K562 (cell line): ENCODE data around the gene NUP50. TPM values are rescaled to one million over a fixed set of nuclear protein-coding genes. Genes with fewer than 3 reads are reported as not detected.
A peak's percentile ranks its signal among the peaks of the same experiment; 100 is the strongest.

Experiments used
- EZH2 ChIP-seq: IDR thresholded peaks from 2 replicates; pipeline ENCODE4 v1.6.1; 2012; ENCODE audit warnings: low read depth, mild to moderate bottlenecking, inconsistent platforms, low read length, borderline replicate concordance
- GTF2A2 ChIP-seq: IDR thresholded peaks from 2 replicates; pipeline ENCODE4 v1.6.1; 2016; ENCODE audit warnings: mild to moderate bottlenecking, missing genetic modification characterization, missing compliant biosample characterization
- PHTF2 ChIP-seq: fragments of 250-450 bp; sonication (Bioruptor Pico); IDR thresholded peaks from 2 replicates; pipeline ENCODE4 v1.5.0; 2021; ENCODE audit warnings: mild to moderate bottlenecking
- POLR3G ChIP-seq: IDR thresholded peaks from 2 replicates; pipeline ENCODE4 v1.6.1; 2011; ENCODE audit not compliant: insufficient read length, insufficient replicate concordance; ENCODE audit errors: extremely low read depth
- PRMT5 ChIP-seq: sonication (generic); formaldehyde crosslinking; IDR thresholded peaks from 2 replicates; pipeline ENCODE4 v1.5.0; 2020; ENCODE audit warnings: missing genetic modification reagents
- TFAP4 ChIP-seq: sonication (generic); formaldehyde crosslinking; IDR thresholded peaks from 2 replicates; pipeline ENCODE4 v1.8.0; 2022; ENCODE audit warnings: missing genetic modification reagents, mild to moderate bottlenecking, moderate library complexity, borderline replicate concordance
- WHSC1 ChIP-seq: IDR thresholded peaks from one replicate; pipeline ENCODE4 v1.6.1; 2012; ENCODE audit warnings: low read length, control low read depth, inconsistent platforms
- ZEB2 ChIP-seq: fragments of 450-650 bp; IDR thresholded peaks from 2 replicates; pipeline ENCODE4 v1.6.1; 2016
- ZFX ChIP-seq: sonication (generic); formaldehyde crosslinking; IDR thresholded peaks from 2 replicates; pipeline ENCODE4 v1.8.0; 2022; ENCODE audit warnings: mild to moderate bottlenecking, missing genetic modification reagents, moderate library complexity
- ZKSCAN1 ChIP-seq: fragments of 150-350 bp; IDR thresholded peaks from 2 replicates; pipeline ENCODE4 v1.6.1; 2016; ENCODE audit warnings: low read depth, low read length
- ZNF76 ChIP-seq: fragments of 250-450 bp; sonication (Bioruptor Pico); IDR thresholded peaks from 2 replicates; pipeline ENCODE4 v1.4.0; 2020; ENCODE audit warnings: mild to moderate bottlenecking, moderate library complexity, borderline replicate concordance
- polyA plus RNA-seq, 8 experiments: library from polyadenylated mRNA; depleted of rRNA in 4 of 8; stranded (reverse) in 5 of 8; unstranded in 3 of 8; fragments of >200 nt; fragmentation: Nextera tagmentation in 2 of 8; fragmentation: Illumina TruSeq in 1 of 8; extraction: Ambion mirVana in 2 of 8; extraction: Trizol in 1 of 8; gene quantifications; 2 replicates each; pipeline versions ENCODE4 v1.2.1 to v1.2.3, GENCODE V29; 2011 to 2014; ENCODE audit warnings: inconsistent platforms in 1 of 8, missing spikeins in 1 of 8
- total RNA-seq, 7 experiments: library from RNA; depleted of rRNA in 6 of 7; stranded (reverse); fragments of >200 nt in 6 of 7; fragmentation: Illumina TruSeq in 2 of 7; extraction: Trizol in 2 of 7; gene quantifications; 2 replicates each; pipeline versions ENCODE4 v1.2.1 to v1.2.3, GENCODE V29; 2011 to 2021; ENCODE audit warnings: low replicate concordance in 1 of 7
- TF ChIP-seq, protein P1 (sequence below): sonication (generic); formaldehyde crosslinking; IDR thresholded peaks from 2 replicates; pipeline ENCODE4 v1.8.1; 2023; ENCODE audit warnings: mild to moderate bottlenecking, missing genetic modification reagents, moderate library complexity
- TF ChIP-seq, protein P2 (sequence below): fragments of 450-650 bp; conservative IDR thresholded peaks from 2 replicates; pipeline ENCODE4 v1.6.1; 2016; ENCODE audit warnings: missing genetic modification characterization, low read depth, mild to moderate bottlenecking, missing compliant biosample characterization, moderate library complexity
- TF ChIP-seq, protein P3 (sequence below): fragments of 250-450 bp; sonication (Bioruptor Pico); IDR thresholded peaks from 2 replicates; pipeline ENCODE4 v1.8.0; 2021; ENCODE audit warnings: borderline replicate concordance, mild to moderate bottlenecking, moderate library complexity; ENCODE audit not compliant: poor library complexity, severe bottlenecking
- TF ChIP-seq, protein P4 (sequence below): fragments of 450-650 bp; IDR thresholded peaks from 2 replicates; pipeline ENCODE4 v1.6.1; 2016; ENCODE audit warnings: low read depth

NUP50 gene
- total and polyA plus RNA-seq, 9 of the 15 experiments (the other 6 are each of a cell fraction or from before 2014, with no cell fraction given), result 23.8 to 83.7 (median 55.3) TPM

DNA sequence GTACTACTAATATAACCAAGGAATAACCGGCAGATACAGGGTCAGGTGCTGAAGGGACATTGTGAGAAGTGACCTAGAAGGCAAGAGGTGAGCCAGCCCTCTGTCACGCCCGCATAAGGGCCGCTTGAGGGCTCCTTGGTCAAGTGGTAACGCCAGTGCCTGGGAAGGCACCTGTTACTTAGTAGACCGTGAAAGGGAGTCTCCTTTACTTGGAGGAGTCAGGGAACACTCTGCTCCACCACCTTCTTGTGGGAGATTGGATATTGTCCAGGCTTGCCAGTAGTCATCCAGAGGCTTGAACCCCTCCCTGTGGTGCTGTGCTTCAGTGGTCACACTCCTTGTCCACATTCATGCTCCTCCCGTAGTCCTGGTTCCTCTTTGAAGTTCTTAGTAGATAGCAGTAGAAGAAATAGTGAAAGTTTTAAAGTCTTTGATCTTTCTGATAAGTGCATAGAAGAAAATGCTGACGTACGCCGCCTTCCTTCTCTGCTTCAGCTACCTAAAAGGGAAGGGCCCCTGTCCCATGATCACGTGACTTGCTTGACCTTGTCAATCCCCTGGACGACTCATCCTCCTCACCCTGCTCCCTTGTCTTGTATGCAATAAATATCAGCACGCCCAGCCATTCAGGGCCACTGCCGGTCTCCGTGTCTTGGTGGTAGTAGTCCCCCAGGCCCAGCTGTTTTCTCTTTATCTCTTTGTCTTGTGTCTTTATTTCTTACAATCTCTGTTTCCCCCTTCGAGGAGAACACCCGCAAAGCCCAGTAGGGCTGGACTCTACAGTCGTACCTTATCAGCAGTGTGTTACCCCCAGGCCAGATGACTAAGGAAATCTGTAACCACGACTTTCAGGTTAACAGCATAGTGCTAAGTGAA lies 6.1 kb downstream of the NUP50 start (continued):
- TF ChIP-seq GTF2A2 (tag) (no peak), EZH2 (no peak), WHSC1 (no peak), ZEB2 (no peak), ZNF76 (CRISPR knock-in tag) (no peak), PHTF2 (CRISPR knock-in tag) (no peak), PRMT5 (no peak), ZKSCAN1 (no peak), POLR3G (no peak), ZFX (CRISPR knock-in tag) (peak; percentile 26; the same call in 1 of the 2 replicates), TFAP4 (CRISPR knock-in tag) (peak; percentile 85)
- TF ChIP-seq, protein P1, sequence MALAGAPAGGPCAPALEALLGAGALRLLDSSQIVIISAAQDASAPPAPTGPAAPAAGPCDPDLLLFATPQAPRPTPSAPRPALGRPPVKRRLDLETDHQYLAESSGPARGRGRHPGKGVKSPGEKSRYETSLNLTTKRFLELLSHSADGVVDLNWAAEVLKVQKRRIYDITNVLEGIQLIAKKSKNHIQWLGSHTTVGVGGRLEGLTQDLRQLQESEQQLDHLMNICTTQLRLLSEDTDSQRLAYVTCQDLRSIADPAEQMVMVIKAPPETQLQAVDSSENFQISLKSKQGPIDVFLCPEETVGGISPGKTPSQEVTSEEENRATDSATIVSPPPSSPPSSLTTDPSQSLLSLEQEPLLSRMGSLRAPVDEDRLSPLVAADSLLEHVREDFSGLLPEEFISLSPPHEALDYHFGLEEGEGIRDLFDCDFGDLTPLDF (CRISPR knock-in tag), result no peak
- TF ChIP-seq, protein P2, sequence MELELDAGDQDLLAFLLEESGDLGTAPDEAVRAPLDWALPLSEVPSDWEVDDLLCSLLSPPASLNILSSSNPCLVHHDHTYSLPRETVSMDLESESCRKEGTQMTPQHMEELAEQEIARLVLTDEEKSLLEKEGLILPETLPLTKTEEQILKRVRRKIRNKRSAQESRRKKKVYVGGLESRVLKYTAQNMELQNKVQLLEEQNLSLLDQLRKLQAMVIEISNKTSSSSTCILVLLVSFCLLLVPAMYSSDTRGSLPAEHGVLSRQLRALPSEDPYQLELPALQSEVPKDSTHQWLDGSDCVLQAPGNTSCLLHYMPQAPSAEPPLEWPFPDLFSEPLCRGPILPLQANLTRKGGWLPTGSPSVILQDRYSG, result no peak
- TF ChIP-seq, protein P3, sequence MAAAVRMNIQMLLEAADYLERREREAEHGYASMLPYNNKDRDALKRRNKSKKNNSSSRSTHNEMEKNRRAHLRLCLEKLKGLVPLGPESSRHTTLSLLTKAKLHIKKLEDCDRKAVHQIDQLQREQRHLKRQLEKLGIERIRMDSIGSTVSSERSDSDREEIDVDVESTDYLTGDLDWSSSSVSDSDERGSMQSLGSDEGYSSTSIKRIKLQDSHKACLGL, result no peak
- TF ChIP-seq, protein P4, sequence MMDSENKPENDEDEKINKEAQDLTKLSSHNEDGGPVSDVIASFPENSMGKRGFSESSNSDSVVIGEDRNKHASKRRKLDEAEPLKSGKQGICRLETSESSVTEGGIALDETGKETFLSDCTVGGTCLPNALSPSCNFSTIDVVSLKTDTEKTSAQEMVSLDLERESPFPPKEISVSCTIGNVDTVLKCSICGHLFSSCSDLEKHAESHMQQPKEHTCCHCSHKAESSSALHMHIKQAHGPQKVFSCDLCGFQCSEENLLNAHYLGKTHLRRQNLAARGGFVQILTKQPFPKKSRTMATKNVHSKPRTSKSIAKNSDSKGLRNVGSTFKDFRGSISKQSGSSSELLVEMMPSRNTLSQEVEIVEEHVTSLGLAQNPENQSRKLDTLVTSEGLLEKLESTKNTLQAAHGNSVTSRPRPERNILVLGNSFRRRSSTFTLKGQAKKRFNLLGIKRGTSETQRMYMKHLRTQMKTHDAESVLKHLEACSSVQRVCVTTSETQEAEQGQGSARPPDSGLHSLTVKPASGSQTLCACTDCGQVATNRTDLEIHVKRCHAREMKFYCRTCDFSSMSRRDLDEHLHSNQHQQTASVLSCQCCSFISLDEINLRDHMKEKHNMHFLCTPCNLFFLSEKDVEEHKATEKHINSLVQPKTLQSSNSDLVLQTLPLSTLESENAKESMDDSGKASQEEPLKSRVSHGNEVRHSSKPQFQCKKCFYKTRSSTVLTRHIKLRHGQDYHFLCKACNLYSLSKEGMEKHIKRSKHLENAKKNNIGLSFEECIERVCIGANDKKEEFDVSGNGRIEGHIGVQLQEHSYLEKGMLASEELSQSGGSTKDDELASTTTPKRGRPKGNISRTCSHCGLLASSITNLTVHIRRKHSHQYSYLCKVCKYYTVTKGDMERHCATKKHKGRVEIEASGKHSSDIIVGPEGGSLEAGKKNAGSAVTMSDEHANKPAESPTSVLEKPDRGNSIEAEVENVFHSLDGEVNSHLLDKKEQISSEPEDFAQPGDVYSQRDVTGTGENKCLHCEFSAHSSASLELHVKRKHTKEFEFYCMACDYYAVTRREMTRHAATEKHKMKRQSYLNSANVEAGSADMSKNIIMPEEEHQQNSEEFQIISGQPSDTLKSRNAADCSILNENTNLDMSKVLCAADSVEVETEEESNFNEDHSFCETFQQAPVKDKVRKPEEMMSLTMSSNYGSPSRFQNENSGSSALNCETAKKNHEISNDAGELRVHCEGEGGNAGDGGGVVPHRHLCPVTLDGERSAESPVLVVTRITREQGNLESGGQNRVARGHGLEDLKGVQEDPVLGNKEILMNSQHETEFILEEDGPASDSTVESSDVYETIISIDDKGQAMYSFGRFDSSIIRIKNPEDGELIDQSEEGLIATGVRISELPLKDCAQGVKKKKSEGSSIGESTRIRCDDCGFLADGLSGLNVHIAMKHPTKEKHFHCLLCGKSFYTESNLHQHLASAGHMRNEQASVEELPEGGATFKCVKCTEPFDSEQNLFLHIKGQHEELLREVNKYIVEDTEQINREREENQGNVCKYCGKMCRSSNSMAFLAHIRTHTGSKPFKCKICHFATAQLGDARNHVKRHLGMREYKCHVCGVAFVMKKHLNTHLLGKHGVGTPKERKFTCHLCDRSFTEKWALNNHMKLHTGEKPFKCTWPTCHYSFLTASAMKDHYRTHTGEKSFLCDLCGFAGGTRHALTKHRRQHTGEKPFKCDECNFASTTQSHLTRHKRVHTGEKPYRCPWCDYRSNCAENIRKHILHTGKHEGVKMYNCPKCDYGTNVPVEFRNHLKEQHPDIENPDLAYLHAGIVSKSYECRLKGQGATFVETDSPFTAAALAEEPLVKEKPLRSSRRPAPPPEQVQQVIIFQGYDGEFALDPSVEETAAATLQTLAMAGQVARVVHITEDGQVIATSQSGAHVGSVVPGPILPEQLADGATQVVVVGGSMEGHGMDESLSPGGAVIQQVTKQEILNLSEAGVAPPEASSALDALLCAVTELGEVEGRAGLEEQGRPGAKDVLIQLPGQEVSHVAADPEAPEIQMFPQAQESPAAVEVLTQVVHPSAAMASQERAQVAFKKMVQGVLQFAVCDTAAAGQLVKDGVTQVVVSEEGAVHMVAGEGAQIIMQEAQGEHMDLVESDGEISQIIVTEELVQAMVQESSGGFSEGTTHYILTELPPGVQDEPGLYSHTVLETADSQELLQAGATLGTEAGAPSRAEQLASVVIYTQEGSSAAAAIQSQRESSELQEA, result no peak
